VCaP (cell line): ENCODE data around the gene KLC1.
A peak's percentile ranks its signal among the peaks of the same experiment; 100 is the strongest.

ENCODE experiments used
- H3K27ac ChIP-seq: fragments of 450-650 bp; 2 replicates; pipeline ENCODE4 v1.5.1; 2017
- TF ChIP-seq, protein P1 (sequence below): fragments of 450-650 bp; conservative IDR thresholded peaks from 2 replicates; pipeline ENCODE4 v1.5.1; 2017; ENCODE audit warnings: mild to moderate bottlenecking, moderate library complexity

The KLC1 gene

DNA sequence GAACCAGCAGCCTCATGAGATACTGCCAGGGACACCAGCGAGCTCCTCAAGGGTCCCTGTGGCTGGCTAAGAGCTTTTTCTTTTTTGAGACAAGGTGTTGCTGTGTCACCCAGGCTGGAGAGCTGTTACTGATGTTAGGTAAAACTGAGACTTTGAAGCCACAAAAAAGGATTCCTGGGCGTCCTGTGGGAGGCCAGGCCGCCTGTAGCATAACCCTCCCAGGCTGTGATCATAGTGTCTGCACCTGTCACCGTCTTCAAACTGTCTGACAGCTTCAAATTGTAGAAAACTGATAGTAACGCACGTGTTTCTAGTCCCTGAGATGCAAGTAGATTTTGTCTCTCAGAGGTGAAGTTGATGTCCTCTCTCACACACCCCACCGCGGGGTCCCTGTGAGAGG, 90.7 kb downstream of the KLC1 start:
- H3K27ac ChIP-seq: no peak overlapping the region
- TF ChIP-seq, protein P1, sequence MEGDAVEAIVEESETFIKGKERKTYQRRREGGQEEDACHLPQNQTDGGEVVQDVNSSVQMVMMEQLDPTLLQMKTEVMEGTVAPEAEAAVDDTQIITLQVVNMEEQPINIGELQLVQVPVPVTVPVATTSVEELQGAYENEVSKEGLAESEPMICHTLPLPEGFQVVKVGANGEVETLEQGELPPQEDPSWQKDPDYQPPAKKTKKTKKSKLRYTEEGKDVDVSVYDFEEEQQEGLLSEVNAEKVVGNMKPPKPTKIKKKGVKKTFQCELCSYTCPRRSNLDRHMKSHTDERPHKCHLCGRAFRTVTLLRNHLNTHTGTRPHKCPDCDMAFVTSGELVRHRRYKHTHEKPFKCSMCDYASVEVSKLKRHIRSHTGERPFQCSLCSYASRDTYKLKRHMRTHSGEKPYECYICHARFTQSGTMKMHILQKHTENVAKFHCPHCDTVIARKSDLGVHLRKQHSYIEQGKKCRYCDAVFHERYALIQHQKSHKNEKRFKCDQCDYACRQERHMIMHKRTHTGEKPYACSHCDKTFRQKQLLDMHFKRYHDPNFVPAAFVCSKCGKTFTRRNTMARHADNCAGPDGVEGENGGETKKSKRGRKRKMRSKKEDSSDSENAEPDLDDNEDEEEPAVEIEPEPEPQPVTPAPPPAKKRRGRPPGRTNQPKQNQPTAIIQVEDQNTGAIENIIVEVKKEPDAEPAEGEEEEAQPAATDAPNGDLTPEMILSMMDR: no peak

DNA sequence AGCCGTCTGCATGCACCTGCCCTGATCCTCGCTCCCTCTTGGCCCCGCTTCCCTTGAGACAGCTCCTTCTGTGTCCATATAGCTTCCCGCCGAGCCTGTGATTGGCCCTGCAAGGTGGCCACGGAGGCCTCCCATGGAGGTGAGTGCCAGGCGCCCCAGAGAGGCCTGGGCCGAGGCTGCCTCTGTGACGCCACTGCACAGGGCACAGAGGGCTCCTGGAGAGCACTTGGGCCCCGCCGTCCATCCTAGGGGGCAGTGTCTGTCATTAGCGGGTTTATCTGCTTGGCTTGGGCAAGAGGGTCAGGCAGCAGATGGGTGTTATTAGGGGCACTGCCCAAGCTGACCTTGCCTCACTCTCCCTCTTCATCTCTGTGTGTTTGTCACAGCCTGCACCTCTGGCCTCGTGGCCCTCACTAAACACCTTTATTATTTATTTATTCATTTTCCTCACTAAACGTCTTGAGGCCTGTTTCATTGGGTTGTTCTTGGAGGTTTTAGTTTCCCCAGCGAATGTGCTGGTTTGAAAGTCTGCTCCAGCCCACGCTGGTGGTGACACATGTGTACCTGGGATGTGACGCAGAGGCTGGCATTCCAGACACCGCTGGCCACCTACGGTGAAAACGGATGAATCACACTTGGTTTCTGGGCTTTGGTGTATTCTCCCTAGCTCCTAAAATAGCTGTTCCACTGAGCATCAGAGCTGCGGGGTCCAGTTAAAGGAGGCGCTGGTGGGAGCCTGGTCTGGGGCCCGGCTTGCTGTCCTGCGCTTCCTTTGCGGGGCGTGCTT, 92.5 kb downstream of the KLC1 start:
- TF ChIP-seq, protein P1: no peak
- H3K27ac ChIP-seq: no peak overlapping the region

DNA sequence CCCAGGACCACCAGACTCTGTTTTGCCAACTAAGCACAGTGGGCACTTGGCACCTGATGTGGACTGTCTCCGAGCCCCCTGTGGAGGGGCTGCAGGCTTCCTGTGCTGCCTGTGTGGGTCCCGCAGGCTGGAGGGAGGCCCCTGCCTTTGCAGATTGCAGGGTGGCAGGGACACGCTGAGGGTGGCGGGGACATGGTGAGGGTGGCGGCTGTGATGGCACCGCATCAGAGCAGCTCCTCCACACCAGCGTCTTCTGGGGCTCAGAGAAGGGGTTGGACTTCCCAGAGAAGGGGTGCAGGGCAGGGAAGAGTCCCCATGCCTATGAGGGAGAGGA, 94.7 kb downstream of the KLC1 start:
- TF ChIP-seq, protein P1: no peak
- no peak overlapping the region for H3K27ac ChIP-seq

DNA sequence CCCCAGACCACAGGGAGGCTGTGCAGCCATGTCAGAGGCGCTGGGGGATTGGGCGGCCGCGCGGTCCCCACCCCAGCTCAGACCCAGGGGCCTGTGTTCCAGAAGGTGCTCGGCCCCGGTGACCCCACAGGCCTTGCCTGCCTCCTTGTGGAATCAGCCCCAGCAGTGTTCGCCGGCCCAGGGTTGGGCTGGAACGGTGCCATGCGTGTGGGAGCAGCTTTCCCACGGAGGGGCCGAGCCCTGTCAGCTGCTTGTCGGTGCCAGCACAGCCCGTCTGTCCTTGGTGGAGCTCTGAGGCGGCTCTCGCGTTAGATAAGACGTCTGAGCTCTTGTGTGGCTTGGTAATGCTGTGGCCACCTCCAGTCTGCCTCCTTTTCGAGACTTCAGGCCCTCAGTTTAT, 95.1 kb downstream of the KLC1 start:
- H3K27ac ChIP-seq: no peak overlapping the region
- TF ChIP-seq, protein P1: no peak

DNA sequence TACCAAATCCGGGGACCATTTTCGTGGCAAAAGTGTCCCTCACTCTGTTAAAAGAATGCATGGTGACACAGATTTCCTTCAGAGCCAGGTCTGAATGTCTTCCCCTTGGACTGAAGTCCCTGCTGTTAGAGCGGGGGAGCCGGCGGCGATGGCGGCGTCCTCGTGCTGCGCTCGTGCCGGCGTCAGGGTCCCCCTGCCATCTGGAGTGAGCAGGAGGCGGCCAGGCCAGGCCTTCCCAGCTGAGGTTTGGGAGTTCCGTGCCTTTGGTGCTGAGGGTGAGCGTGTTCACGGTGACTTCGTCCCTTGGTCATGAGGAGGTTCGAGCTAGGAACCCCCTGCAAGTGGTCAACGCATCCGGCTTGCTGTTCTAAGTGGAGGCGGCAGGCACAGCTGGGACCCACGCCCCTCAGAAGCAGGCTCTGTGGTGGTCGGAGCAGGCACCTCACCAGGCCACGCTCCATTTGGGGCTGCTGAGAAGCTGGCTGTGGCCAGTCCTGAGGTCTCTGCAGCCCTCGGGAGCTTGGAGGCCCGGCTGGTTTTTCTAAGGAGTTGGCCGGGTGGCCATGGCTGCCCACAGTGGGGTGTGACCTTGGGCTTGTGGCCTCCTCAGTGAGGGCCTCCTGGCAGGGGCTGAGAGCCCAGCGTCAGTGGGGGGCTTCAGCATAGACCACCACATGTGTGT, 96.1 kb downstream of the KLC1 start:
- peak overlapping the region; percentile 42; the same call in 1 of the 2 replicates for H3K27ac ChIP-seq
- TF ChIP-seq, protein P1: no peak

DNA sequence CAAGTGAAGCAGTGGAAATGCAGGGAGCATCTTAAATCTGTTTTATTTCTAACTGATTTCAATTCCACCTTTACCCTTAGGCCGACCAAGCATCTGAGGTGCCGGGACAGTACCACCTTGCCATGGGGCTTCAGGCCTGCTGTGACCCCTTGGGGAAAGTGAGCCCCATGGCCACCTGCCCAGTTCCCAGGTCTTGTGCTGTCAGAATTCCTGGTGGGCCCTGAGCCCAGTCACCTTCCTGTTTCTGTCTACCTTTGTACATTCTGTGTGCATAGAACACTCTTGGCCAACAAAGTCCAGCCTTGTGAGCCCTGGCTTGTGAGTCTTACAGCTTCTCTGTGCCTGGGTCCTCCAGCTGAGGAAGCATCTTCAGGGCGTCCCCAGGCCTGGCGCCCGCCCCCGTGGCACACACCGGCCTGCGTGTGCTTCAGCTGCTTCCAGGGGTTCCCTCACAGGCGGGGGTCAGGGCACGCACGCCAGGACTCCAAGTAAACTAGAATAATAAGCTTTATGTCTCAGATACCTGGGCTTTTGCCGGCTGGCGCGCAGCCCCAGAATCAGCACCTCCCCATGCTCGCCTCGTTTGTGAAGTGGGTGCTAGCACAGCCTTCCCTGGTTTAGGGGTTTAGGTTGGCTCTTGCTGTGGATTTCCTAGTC, 96.9 kb downstream of the KLC1 start:
- TF ChIP-seq, protein P1: no peak
- H3K27ac ChIP-seq: peak overlapping the region; percentile 42

- H3K27ac ChIP-seq: peak overlapping the region; percentile 42; the same call in 1 of the 2 replicates
- TF ChIP-seq, protein P1: no peak
Measured at GRCh38 chr14:103726474-103726873, 97.5 kb downstream of the KLC1 start.
